HEK293 (cell line): ENCODE measurements around the gene CTDNEP1.

ENCODE experiments used
- CTCF ChIA-PET: fragments of 350-600 bp; formaldehyde crosslinking; extraction: SDS; loops from one replicate; lab custom pipeline; 2021; ENCODE audit warnings: antibody characterized with exemption; lab: Yijun Ruan, JAX
- POLR2A ChIA-PET: fragments of 300-600 bp; formaldehyde crosslinking; extraction: SDS; loops from one replicate; lab custom pipeline; 2020; ENCODE audit warnings: antibody characterized with exemption, inconsistent platforms; lab: Yijun Ruan, JAX
- H3K27ac ChIP-seq: fragments of 200-500 bp; sonication (Bioruptor generic); 2 replicates; pipeline ENCODE4 v1.5.1; 2014; ENCODE audit warnings: low read depth, low read length, control low read depth, inconsistent platforms; ENCODE audit errors: extremely low read depth
- H3K36me3 ChIP-seq, 2 experiments: fragments of 200-500 bp in 1 of 2; sonication (Bioruptor generic) in 1 of 2; 1 replicate in 1 of 2; 2 replicates in 1 of 2; pipeline ENCODE4 v1.5.1; 2014 to 2017; ENCODE audit warnings: inconsistent platforms in 2 of 2, low read length in 2 of 2; ENCODE audit not compliant: control insufficient read depth in 2 of 2, insufficient read depth in 1 of 2
- H3K4me1 ChIP-seq: fragments of 200-500 bp; sonication (Bioruptor generic); 2 replicates; pipeline ENCODE4 v1.5.1; 2014; ENCODE audit warnings: mild to moderate bottlenecking, low read length, inconsistent platforms; ENCODE audit not compliant: control insufficient read depth, insufficient read depth
- H3K4me3 ChIP-seq: 2 replicates; pipeline ENCODE4 v1.5.1; 2011; ENCODE audit warnings: low read depth, mild to moderate bottlenecking, control low read depth, low read length, moderate library complexity
- H3K9me3 ChIP-seq: fragments of 200-500 bp; sonication (Bioruptor generic); 2 replicates; pipeline ENCODE4 v1.5.1; 2014; ENCODE audit warnings: low read depth, low read length, inconsistent platforms; ENCODE audit not compliant: control insufficient read depth, insufficient read depth
- BCL11B ChIP-seq: fragments of 450-650 bp; formaldehyde crosslinking; IDR thresholded peaks from 2 replicates; pipeline ENCODE4 v1.5.1; 2016; ENCODE audit warnings: low read depth, missing biosample characterization, missing genetic modification characterization
- IKZF3 ChIP-seq: fragments of 450-650 bp; IDR thresholded peaks from 2 replicates; pipeline ENCODE4 v1.5.0; 2018; ENCODE audit warnings: missing biosample characterization, mild to moderate bottlenecking, missing genetic modification characterization, moderate library complexity
- SP3 ChIP-seq: fragments of 450-650 bp; formaldehyde crosslinking; IDR thresholded peaks from 2 replicates; pipeline ENCODE4 v1.5.1; 2016; ENCODE audit warnings: missing biosample characterization, missing genetic modification characterization
- ZBTB17 ChIP-seq: fragments of 450-650 bp; formaldehyde crosslinking; IDR thresholded peaks from 2 replicates; pipeline ENCODE4 v1.5.1; 2016; ENCODE audit warnings: missing biosample characterization, missing genetic modification characterization
- ZFHX2 ChIP-seq: fragments of 450-650 bp; formaldehyde crosslinking; conservative IDR thresholded peaks from 2 replicates; pipeline ENCODE4 v1.5.1; 2016; ENCODE audit warnings: missing biosample characterization, missing genetic modification characterization
- ZFP41 ChIP-seq: fragments of 450-650 bp; formaldehyde crosslinking; IDR thresholded peaks from 2 replicates; pipeline ENCODE4 v1.5.1; 2016; ENCODE audit warnings: missing biosample characterization, missing genetic modification characterization, borderline replicate concordance
- ZIC2 ChIP-seq: fragments of 450-650 bp; formaldehyde crosslinking; IDR thresholded peaks from 2 replicates; pipeline ENCODE4 v1.5.1; 2016; ENCODE audit warnings: missing biosample characterization, missing genetic modification characterization
- ZNF133 ChIP-seq: fragments of 450-650 bp; formaldehyde crosslinking; IDR thresholded peaks from 2 replicates; pipeline ENCODE4 v1.5.1; 2016; ENCODE audit warnings: missing biosample characterization, missing genetic modification characterization
- ZNF2 ChIP-seq: fragments of 450-650 bp; formaldehyde crosslinking; IDR thresholded peaks from 2 replicates; pipeline ENCODE4 v1.5.1; 2016; ENCODE audit warnings: missing biosample characterization, missing genetic modification characterization
- ZNF24 ChIP-seq: fragments of 450-650 bp; formaldehyde crosslinking; IDR thresholded peaks from 2 replicates; pipeline ENCODE4 v1.5.1; 2016; ENCODE audit warnings: missing biosample characterization, missing genetic modification characterization
- ZNF366 ChIP-seq: fragments of 450-650 bp; formaldehyde crosslinking; conservative IDR thresholded peaks from 2 replicates; pipeline ENCODE4 v1.5.1; 2016; ENCODE audit warnings: missing biosample characterization, missing genetic modification characterization
- ZNF37A ChIP-seq: fragments of 450-650 bp; IDR thresholded peaks from 2 replicates; pipeline ENCODE4 v1.5.1; 2018; ENCODE audit warnings: missing biosample characterization, missing genetic modification characterization
- ZNF391 ChIP-seq: fragments of 450-650 bp; formaldehyde crosslinking; IDR thresholded peaks from 2 replicates; pipeline ENCODE4 v1.5.1; 2016; ENCODE audit warnings: low read depth, missing biosample characterization, missing genetic modification characterization, borderline replicate concordance
- ZNF549 ChIP-seq: fragments of 450-650 bp; IDR thresholded peaks from 2 replicates; pipeline ENCODE4 v1.5.1; 2018; ENCODE audit warnings: missing biosample characterization, missing genetic modification characterization, mild to moderate bottlenecking, inconsistent platforms, moderate library complexity
- ZNF555 ChIP-seq: fragments of 450-650 bp; formaldehyde crosslinking; conservative IDR thresholded peaks from 2 replicates; pipeline ENCODE4 v1.5.1; 2017; ENCODE audit warnings: missing biosample characterization, mild to moderate bottlenecking, missing genetic modification characterization, inconsistent platforms
- ZNF600 ChIP-seq: fragments of 450-650 bp; formaldehyde crosslinking; IDR thresholded peaks from 2 replicates; pipeline ENCODE4 v1.5.1; 2016; ENCODE audit warnings: missing biosample characterization, missing genetic modification characterization
- ZNF654 ChIP-seq: fragments of 450-650 bp; formaldehyde crosslinking; IDR thresholded peaks from 2 replicates; pipeline ENCODE4 v1.5.1; 2016; ENCODE audit warnings: low read depth, missing biosample characterization, missing genetic modification characterization
- ZNF660 ChIP-seq: fragments of 450-650 bp; IDR thresholded peaks from 2 replicates; pipeline ENCODE4 v1.5.1; 2018; ENCODE audit warnings: missing biosample characterization, mild to moderate bottlenecking, missing genetic modification characterization
- ZNF664 ChIP-seq: fragments of 450-650 bp; formaldehyde crosslinking; IDR thresholded peaks from 2 replicates; pipeline ENCODE4 v1.5.1; 2016; ENCODE audit warnings: missing biosample characterization, missing genetic modification characterization
- TF ChIP-seq, protein P1 (sequence below): sonication (generic); formaldehyde crosslinking; IDR thresholded peaks from 2 replicates; pipeline ENCODE4 v1.8.1; 2022; ENCODE audit warnings: mild to moderate bottlenecking, moderate library complexity, missing genetic modification reagents
- TF ChIP-seq, protein P2 (sequence below): fragments of 450-650 bp; formaldehyde crosslinking; IDR thresholded peaks from 2 replicates; pipeline ENCODE4 v1.5.1; 2016; ENCODE audit warnings: missing biosample characterization, missing genetic modification characterization, low read depth
- TF ChIP-seq, protein P3 (sequence below): fragments of 450-650 bp; formaldehyde crosslinking; IDR thresholded peaks from 2 replicates; pipeline ENCODE4 v1.5.1; 2016; ENCODE audit warnings: missing biosample characterization, missing genetic modification characterization
- TF ChIP-seq, protein P4 (sequence below): fragments of 450-650 bp; formaldehyde crosslinking; IDR thresholded peaks from 2 replicates; pipeline ENCODE4 v1.5.1; 2016; ENCODE audit warnings: missing biosample characterization, missing genetic modification characterization
- TF ChIP-seq, protein P5 (sequence below): fragments of 450-650 bp; formaldehyde crosslinking; IDR thresholded peaks from 2 replicates; pipeline ENCODE4 v1.5.1; 2016; ENCODE audit warnings: missing biosample characterization, missing genetic modification characterization

Gene CTDNEP1

DNA sequence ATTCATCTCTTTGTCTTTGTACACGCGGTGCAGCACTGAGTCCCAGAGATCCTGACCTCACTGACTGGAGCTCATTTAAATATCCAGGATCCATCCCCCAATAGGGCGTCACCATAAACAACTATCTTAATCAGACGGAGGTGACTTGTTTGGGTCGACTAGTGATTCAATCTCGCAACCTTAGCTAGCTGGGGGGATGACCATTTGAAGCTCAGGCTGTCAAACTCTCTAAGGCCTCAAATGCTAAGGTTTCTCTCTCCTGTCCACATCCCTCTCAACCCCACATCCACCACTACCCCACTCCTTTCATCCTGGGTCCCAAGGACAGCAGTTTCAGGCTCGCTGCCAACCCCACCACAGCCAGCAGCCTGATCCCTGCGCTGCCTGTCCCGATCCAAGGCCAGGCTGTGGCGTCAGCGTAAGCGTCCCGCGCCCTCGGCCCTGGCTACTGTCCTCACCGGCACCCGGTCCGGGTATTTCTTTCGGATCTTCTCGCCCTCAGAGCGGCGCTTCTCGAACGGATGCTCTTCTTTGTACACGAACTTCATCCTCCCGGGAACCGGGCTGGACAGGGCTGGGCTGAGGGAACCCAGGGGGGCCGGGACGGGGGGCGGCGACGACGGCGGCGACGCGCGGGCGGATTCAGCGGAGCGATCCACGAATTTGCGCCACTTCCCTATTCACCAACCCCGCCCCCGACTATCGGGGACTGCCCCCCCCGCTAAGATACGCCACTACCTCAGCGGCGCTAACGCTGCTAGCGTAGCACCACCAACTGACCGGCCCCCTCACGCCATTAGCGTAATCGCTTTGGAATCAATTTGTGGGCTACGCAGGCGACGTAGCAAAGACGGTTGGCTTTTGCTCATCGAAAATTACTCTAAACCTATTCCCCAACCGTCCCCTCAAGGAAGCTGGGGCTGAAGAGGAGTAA, 9.5 kb downstream of the CTDNEP1 start, which contains the start of gene GABARAP (continued):
- TF ChIP-seq, protein P1, sequence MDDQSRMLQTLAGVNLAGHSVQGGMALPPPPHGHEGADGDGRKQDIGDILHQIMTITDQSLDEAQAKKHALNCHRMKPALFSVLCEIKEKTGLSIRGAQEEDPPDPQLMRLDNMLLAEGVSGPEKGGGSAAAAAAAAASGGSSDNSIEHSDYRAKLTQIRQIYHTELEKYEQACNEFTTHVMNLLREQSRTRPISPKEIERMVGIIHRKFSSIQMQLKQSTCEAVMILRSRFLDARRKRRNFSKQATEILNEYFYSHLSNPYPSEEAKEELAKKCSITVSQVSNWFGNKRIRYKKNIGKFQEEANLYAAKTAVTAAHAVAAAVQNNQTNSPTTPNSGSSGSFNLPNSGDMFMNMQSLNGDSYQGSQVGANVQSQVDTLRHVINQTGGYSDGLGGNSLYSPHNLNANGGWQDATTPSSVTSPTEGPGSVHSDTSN (CRISPR knock-in tag), result peak; percentile 48; the same call in 1 of the 2 replicates
- TF ChIP-seq, protein P2, sequence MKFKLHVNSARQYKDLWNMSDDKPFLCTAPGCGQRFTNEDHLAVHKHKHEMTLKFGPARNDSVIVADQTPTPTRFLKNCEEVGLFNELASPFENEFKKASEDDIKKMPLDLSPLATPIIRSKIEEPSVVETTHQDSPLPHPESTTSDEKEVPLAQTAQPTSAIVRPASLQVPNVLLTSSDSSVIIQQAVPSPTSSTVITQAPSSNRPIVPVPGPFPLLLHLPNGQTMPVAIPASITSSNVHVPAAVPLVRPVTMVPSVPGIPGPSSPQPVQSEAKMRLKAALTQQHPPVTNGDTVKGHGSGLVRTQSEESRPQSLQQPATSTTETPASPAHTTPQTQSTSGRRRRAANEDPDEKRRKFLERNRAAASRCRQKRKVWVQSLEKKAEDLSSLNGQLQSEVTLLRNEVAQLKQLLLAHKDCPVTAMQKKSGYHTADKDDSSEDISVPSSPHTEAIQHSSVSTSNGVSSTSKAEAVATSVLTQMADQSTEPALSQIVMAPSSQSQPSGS (tag by site-specific recombination), result peak; percentile 55; the same call in 1 of the 2 replicates
- no peak for TF ChIP-seq ZNF549 (tag by site-specific recombination)
- peak; percentile 85 for TF ChIP-seq ZNF2 (tag by site-specific recombination)
- TF ChIP-seq IKZF3 (tag by site-specific recombination), result peak; percentile 44; the same call in 1 of the 2 replicates
- TF ChIP-seq ZNF391 (tag by site-specific recombination), result peak; percentile 74; the same call in 1 of the 2 replicates
- TF ChIP-seq, protein P3, sequence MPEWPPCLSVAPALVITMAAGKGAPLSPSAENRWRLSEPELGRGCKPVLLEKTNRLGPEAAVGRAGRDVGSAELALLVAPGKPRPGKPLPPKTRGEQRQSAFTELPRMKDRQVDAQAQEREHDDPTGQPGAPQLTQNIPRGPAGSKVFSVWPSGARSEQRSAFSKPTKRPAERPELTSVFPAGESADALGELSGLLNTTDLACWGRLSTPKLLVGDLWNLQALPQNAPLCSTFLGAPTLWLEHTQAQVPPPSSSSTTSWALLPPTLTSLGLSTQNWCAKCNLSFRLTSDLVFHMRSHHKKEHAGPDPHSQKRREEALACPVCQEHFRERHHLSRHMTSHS (tag by site-specific recombination), result no peak
- no peak for TF ChIP-seq ZNF37A (tag by site-specific recombination)
- TF ChIP-seq SP3 (tag by site-specific recombination), result no peak; the same call in none of the 2 replicates
- TF ChIP-seq ZNF133 (tag by site-specific recombination), result no peak
- no peak for TF ChIP-seq ZNF664 (tag by site-specific recombination)
- peak; percentile 79 for TF ChIP-seq ZNF24 (tag by site-specific recombination)
- peak; percentile 10; the same call in 1 of the 2 replicates for TF ChIP-seq BCL11B
- no peak for TF ChIP-seq ZNF654 (tag by site-specific recombination)
- TF ChIP-seq ZNF660 (tag by site-specific recombination), result 0 out of 2 replicates have a peak, but pooled peaks have one; percentile 44
- TF ChIP-seq ZBTB17 (tag by site-specific recombination), result peak; percentile 97
- TF ChIP-seq ZNF366, result peak; percentile 83

DNA sequence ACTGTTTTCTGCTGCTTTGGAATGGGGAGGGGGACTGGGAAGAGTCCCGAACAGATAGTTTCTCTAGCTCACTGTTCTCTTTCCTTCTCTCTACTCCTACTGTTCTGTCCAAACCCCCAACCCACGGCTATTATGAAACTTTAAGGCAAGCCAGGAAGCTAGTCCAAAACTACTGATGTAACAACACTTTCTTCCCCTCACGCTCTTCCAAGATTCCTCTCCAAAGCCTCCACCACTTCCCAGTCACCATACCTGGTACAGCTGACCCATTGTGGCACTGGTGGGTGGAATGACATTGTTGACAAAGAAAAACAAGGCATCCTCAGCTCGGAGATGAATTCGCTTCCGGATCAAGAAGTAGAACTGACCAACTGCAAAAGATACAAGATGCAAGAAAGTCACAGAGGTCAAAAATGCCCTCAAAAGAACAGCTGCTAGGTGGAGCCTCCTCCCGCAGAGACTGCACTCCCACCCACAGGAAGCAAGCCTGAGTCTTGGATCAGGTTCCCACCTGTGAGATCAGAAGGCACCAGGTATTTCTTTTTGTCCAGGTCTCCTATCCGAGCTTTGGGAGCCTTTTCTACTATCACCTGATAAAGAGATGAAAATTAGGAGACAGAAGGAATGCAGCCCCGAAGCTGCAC, 10.3 kb downstream of the CTDNEP1 start:
- H3K27ac ChIP-seq, result peak overlapping the region; percentile 91
- H3K36me3 ChIP-seq, result peaks cover 21 to 53% of the 10 kb centered on the region in 2 experiments
- POLR2A ChIA-PET, result interaction anchor here (0.6 to 14.2 kb wide), 10 partner anchors 10 to 896 kb away, joined by 3 to 284 read pairs (median 7); partner anchors contain the start of genes ACADVL, CTDNEP1, DLG4 and ELP5
- TF ChIP-seq, protein P4, sequence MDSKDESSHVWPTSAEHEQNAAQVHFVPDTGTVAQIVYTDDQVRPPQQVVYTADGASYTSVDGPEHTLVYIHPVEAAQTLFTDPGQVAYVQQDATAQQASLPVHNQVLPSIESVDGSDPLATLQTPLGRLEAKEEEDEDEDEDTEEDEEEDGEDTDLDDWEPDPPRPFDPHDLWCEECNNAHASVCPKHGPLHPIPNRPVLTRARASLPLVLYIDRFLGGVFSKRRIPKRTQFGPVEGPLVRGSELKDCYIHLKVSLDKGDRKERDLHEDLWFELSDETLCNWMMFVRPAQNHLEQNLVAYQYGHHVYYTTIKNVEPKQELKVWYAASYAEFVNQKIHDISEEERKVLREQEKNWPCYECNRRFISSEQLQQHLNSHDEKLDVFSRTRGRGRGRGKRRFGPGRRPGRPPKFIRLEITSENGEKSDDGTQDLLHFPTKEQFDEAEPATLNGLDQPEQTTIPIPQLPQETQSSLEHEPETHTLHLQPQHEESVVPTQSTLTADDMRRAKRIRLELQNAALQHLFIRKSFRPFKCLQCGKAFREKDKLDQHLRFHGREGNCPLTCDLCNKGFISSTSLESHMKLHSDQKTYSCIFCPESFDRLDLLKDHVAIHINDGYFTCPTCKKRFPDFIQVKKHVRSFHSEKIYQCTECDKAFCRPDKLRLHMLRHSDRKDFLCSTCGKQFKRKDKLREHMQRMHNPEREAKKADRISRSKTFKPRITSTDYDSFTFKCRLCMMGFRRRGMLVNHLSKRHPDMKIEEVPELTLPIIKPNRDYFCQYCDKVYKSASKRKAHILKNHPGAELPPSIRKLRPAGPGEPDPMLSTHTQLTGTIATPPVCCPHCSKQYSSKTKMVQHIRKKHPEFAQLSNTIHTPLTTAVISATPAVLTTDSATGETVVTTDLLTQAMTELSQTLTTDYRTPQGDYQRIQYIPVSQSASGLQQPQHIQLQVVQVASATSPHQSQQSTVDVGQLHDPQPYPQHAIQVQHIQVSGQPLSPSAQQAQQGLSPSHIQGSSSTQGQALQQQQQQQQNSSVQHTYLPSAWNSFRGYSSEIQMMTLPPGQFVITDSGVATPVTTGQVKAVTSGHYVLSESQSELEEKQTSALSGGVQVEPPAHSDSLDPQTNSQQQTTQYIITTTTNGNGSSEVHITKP (tag by site-specific recombination), result peak; percentile 45; the same call in 1 of the 2 replicates
- no peak for TF ChIP-seq ZNF555 (tag by site-specific recombination)
- TF ChIP-seq ZNF600, result 0 out of 2 replicates have a peak, but pooled peaks have one; percentile 31
- TF ChIP-seq ZIC2 (tag by site-specific recombination), result no peak
- 0 out of 2 replicates have a peak, but pooled peaks have one; percentile 6 for TF ChIP-seq ZFHX2 (tag by site-specific recombination)
- TF ChIP-seq ZFP41 (tag by site-specific recombination), result no peak
- TF ChIP-seq, protein P5, sequence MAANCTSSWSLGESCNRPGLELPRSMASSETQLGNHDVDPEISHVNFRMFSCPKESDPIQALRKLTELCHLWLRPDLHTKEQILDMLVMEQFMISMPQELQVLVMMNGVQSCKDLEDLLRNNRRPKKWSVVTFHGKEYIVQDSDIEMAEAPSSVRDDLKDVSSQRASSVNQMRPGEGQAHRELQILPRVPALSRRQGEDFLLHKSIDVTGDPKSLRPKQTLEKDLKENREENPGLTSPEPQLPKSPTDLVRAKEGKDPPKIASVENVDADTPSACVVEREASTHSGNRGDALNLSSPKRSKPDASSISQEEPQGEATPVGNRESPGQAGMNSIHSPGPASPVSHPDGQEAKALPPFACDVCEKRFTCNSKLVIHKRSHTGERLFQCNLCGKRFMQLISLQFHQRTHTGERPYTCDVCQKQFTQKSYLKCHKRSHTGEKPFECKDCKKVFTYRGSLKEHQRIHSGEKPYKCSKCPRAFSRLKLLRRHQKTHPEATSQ (tag by site-specific recombination), result no peak
- H3K4me3 ChIP-seq, result peak overlapping the region; percentile 82
- H3K4me1 ChIP-seq, result peaks cover 11% of the 10 kb centered on the region
- H3K9me3 ChIP-seq, result no peaks in the 10 kb centered on the region
- CTCF ChIA-PET, result interaction anchor here (1.0 to 5.2 kb wide), 6 partner anchors 21 to 196 kb away, joined by 3 to 33 read pairs (median 6); partner anchors contain the start of genes ACADVL and DLG4
